AG10803 (cell line): ENCODE data around the gene CHCHD4.

Experiments used
- DNase-seq: peaks from one replicate; pipeline ENCODE4 v3.0.0; 2010; ENCODE audit warnings: low read depth
- H3K4me3 ChIP-seq: 2 replicates; pipeline ENCODE4 v1.5.1; 2011; ENCODE audit warnings: mild to moderate bottlenecking, low read length, control low read depth
- CTCF ChIP-seq: conservative IDR thresholded peaks from 2 replicates; pipeline ENCODE4 v1.5.1; 2011; ENCODE audit warnings: mild to moderate bottlenecking, low read length, control low read depth, inconsistent platforms

Gene CHCHD4

GRCh38 chr3:14161282-14161681 is 36.6 kb upstream of the CHCHD4 start:
- TF ChIP-seq CTCF: no peak
- DNase-seq: no peak
- no peak overlapping the region for H3K4me3 ChIP-seq

- H3K4me3 ChIP-seq: no peak overlapping the region
- no peak for TF ChIP-seq CTCF
- DNase-seq: no peak
Measured at GRCh38 chr3:14159426-14159825, 34.8 kb upstream of the CHCHD4 start.

- no peak overlapping the region for H3K4me3 ChIP-seq
- DNase-seq: no peak
- TF ChIP-seq CTCF: no peak
Measured at GRCh38 chr3:14158370-14158769, 33.7 kb upstream of the CHCHD4 start.

- H3K4me3 ChIP-seq: no peak overlapping the region
- DNase-seq: no peak
- TF ChIP-seq CTCF: no peak
Measured at GRCh38 chr3:14157951-14158350, 33.3 kb upstream of the CHCHD4 start.

GRCh38 chr3:14156843-14157561 is 32.3 kb upstream of the CHCHD4 start:
- TF ChIP-seq CTCF: no peak
- H3K4me3 ChIP-seq: no peak overlapping the region
- no peak for DNase-seq

- DNase-seq: no peak
- no peak for TF ChIP-seq CTCF
- H3K4me3 ChIP-seq: no peak overlapping the region
Measured at GRCh38 chr3:14156201-14156600, 31.5 kb upstream of the CHCHD4 start.

GRCh38 chr3:14154895-14155440 is 30.3 kb upstream of the CHCHD4 start:
- no peak for DNase-seq
- no peak overlapping the region for H3K4me3 ChIP-seq
- TF ChIP-seq CTCF: no peak
